Endothelial cell of umbilical vein (primary cell): Measurements from ENCODE around the gene HOXA13. TPM values are rescaled to one million over a fixed set of nuclear protein-coding genes. Genes with fewer than 3 reads are reported as not detected.

Experiments used
- BruUV-seq: library from RNA; stranded (reverse); fragments of 400-500 nt; replicated peaks from 2 replicates; lab custom pipeline; 2021; lab: Mats Ljungman, UMichigan
- CTCF ChIA-PET: fragments of 300-600, 350-600 bp; sonication (Branson Sonifier 250); formaldehyde crosslinking; loops from one replicate; lab custom pipeline; 2021; ENCODE audit warnings: antibody characterized with exemption, inconsistent platforms; lab: Charles Lee
- POLR2A ChIA-PET: fragments of 300-600, 350-600 bp; sonication (Branson Sonifier 250); formaldehyde crosslinking; loops from one replicate; lab custom pipeline; 2021; ENCODE audit warnings: antibody characterized with exemption, inconsistent platforms; lab: Charles Lee
- DNase-seq: peaks from one replicate; pipeline ENCODE4 v3.0.0-alpha.2; 2011; ENCODE audit warnings: low read depth, low spot score
- FAIRE-seq: peaks from 2 replicates; lab custom pipeline; 2011; peaks lifted over from hg19 to GRCh38; lab: Jason Lieb, UNC
- H2AFZ ChIP-seq: 2 replicates; pipeline ENCODE4 v1.6.0; 2012; ENCODE audit warnings: low read depth, low read length, control low read depth, inconsistent platforms
- H3K27ac ChIP-seq: 2 replicates; pipeline ENCODE4 v1.5.1; 2011; ENCODE audit warnings: low read depth, mild to moderate bottlenecking, control low read depth, low read length, moderate library complexity; ENCODE audit not compliant: insufficient read depth
- H3K27me3 ChIP-seq, 2 experiments: 2 replicates each; pipeline versions ENCODE4 v1.6.0 to v1.6.1; 2011; ENCODE audit warnings: low read length in 2 of 2, mixed read lengths in 1 of 2; ENCODE audit not compliant: control insufficient read depth in 2 of 2, insufficient read depth in 2 of 2
- H3K36me3 ChIP-seq, 2 experiments: 2 replicates in 1 of 2; 3 replicates in 1 of 2; pipeline ENCODE4 v1.5.1; 2011; ENCODE audit warnings: low read length in 2 of 2, mild to moderate bottlenecking in 1 of 2, moderate library complexity in 1 of 2; ENCODE audit not compliant: control insufficient read depth in 2 of 2, insufficient read depth in 2 of 2; ENCODE audit errors: extremely low read depth in 1 of 2
- H3K4me1 ChIP-seq: 3 replicates; pipeline ENCODE4 v1.5.1; 2011; ENCODE audit warnings: mild to moderate bottlenecking, low read length; ENCODE audit not compliant: control insufficient read depth, insufficient read depth; ENCODE audit errors: extremely low read depth
- H3K4me2 ChIP-seq: 2 replicates; pipeline ENCODE4 v1.6.1; 2011; ENCODE audit warnings: low read length, control low read depth, mixed read lengths; ENCODE audit not compliant: insufficient read depth
- H3K4me3 ChIP-seq, 3 experiments: fragments of 200-600 bp in 1 of 3; sonication (generic), shearing (Covaris generic) in 1 of 3; replicated peaks in 1 of 3; 2 replicates each; pipeline ENCODE4 v1.5.1; 2011 to 2016; ENCODE audit warnings: control low read depth in 3 of 3, low read length in 3 of 3, mild to moderate bottlenecking in 2 of 3, inconsistent platforms in 1 of 3, low read depth in 1 of 3, moderate library complexity in 1 of 3; ENCODE audit not compliant: insufficient read depth in 1 of 3
- H3K79me2 ChIP-seq: 2 replicates; pipeline ENCODE4 v1.6.0; 2012; ENCODE audit warnings: low read length, inconsistent platforms; ENCODE audit not compliant: control insufficient read depth, insufficient read depth
- H3K9ac ChIP-seq: replicated peaks from 2 replicates; pipeline ENCODE3; 2011; ENCODE audit warnings: low read length, control low read depth; ENCODE audit not compliant: insufficient read depth; ENCODE audit errors: extremely low read depth
- H3K9me1 ChIP-seq: replicated peaks from 3 replicates; pipeline ENCODE4 v1.6.0; 2011; ENCODE audit warnings: mild to moderate bottlenecking, low read length; ENCODE audit not compliant: control insufficient read depth, insufficient read depth; ENCODE audit errors: extremely low read depth
- H3K9me3 ChIP-seq: replicated peaks from 2 replicates; pipeline ENCODE4 v1.5.1; 2012; ENCODE audit warnings: low read length, inconsistent platforms; ENCODE audit not compliant: control insufficient read depth, insufficient read depth
- H4K20me1 ChIP-seq: replicated peaks from 2 replicates; pipeline ENCODE3; 2011; ENCODE audit warnings: mild to moderate bottlenecking, low read length; ENCODE audit not compliant: control insufficient read depth, insufficient read depth; ENCODE audit errors: extremely low read depth
- CTCF ChIP-seq, 2 donors: IDR thresholded peaks; 1 replicate in 1 of 2; 2 replicates in 1 of 2; pipeline ENCODE4 v1.5.1; 2011; ENCODE audit warnings: low read length in 2 of 2, mild to moderate bottlenecking in 2 of 2, moderate library complexity in 2 of 2, control low read depth in 1 of 2, inconsistent platforms in 1 of 2, low read depth in 1 of 2; ENCODE audit not compliant: insufficient read depth in 1 of 2; ENCODE audit errors: extremely low read depth in 1 of 2
- FOS ChIP-seq: IDR thresholded peaks from 2 replicates; pipeline ENCODE4 v1.6.1; 2011; ENCODE audit warnings: mild to moderate bottlenecking, low read length, moderate library complexity, borderline replicate concordance; ENCODE audit not compliant: insufficient read depth
- GATA2 ChIP-seq: IDR thresholded peaks from 2 replicates; pipeline ENCODE4 v1.7.0; 2011; ENCODE audit warnings: low read depth, mild to moderate bottlenecking, moderate library complexity, mixed read lengths, low read length; ENCODE audit not compliant: insufficient read length, insufficient read depth
- JUN ChIP-seq: IDR thresholded peaks from 2 replicates; pipeline ENCODE4 v1.6.1; 2011; ENCODE audit warnings: borderline replicate concordance, low read depth; ENCODE audit not compliant: insufficient read length, insufficient read depth
- MYC ChIP-seq: IDR thresholded peaks from one replicate; pipeline ENCODE4 v1.6.1; 2011; ENCODE audit warnings: mild to moderate bottlenecking, low read depth, low read length
- POLR2A ChIP-seq: IDR thresholded peaks from 2 replicates; pipeline ENCODE4 v1.6.1; 2012; ENCODE audit warnings: low read depth, mild to moderate bottlenecking, control low read depth, low read length
- POLR2AphosphoS5 ChIP-seq: IDR thresholded peaks from 2 replicates; pipeline ENCODE4 v1.6.1; 2012; ENCODE audit warnings: low read depth, mild to moderate bottlenecking, control low read depth, low read length, moderate library complexity; ENCODE audit not compliant: insufficient read depth
- dilution Hi-C: fragments of 300-500 bp; cut with MboI; formaldehyde crosslinking; loops from one replicate; pipeline ENCODE4 v1.15.0; 2019; ENCODE audit warnings: low sequenced_read_pairs; ENCODE audit not compliant: extremely low pct_ligation_motif_present
- intact Hi-C: fragments of 100-400 bp; cut with micrococcal nuclease; formaldehyde crosslinking; loops from one replicate; pipeline ENCODE4 v1.10.0; 2022
- polyA plus RNA-seq, 4 experiments: library from polyadenylated mRNA; depleted of rRNA in 3 of 4; stranded (reverse) in 3 of 4; unstranded in 1 of 4; fragments of >200 nt; gene quantifications; 2 replicates each; pipeline versions ENCODE4 v1.2.1 to v1.2.3, GENCODE V29; 2011 to 2012; ENCODE audit warnings: missing spikeins in 1 of 4
- total RNA-seq: library from RNA; stranded (reverse); gene quantifications from 2 replicates; pipeline ENCODE4 v1.2.3, GENCODE V29; 2021
- TF ChIP-seq, protein P1 (sequence below): IDR thresholded peaks from 2 replicates; pipeline ENCODE4 v1.6.1; 2011; ENCODE audit not compliant: insufficient read depth, insufficient read length

Gene HOXA13
- total and polyA plus RNA-seq, 2 donors (not counting 3 experiments of a cell fraction or from before 2014, with no cell fraction given), result 0.22 TPM; not detected in 1

- Histone ChIP-seq H3K79me2 (peaks cover 97% of the 10 kb centered on the region), H3K27ac (peak overlapping the region; percentile 64), H2AFZ (no peak overlapping the region), H3K4me3 (peak overlapping the region in 2 of 3 experiments; percentile 23 to 50), H3K36me3 (peaks cover 0 to 19% of the 10 kb centered on the region in 2 experiments), H3K27me3 (no peaks in the 10 kb centered on the region), H3K4me2 (peak overlapping the region; percentile 76), H3K9ac (peak overlapping the region; percentile 47), H4K20me1 (no peaks in the 10 kb centered on the region), H3K9me3 (no peaks in the 10 kb centered on the region), H3K9me1 (no peaks in the 10 kb centered on the region), H3K4me1 (peaks cover 73% of the 10 kb centered on the region)
- DNase-seq (no peak), FAIRE-seq (peak; percentile 42)
- BruUV-seq, result no TSS peak
- CTCF ChIA-PET, result interaction anchor here (0.7 to 7.0 kb wide), 17 partner anchors 10 to 776 kb away, joined by 3 to 72 read pairs (median 5); partner anchors contain the start of gene HOXA7
- dilution Hi-C loops, result no loop called here
- POLR2A ChIA-PET, result interaction anchor here (0.6 to 1.6 kb wide), 2 partner anchors 15 to 237 kb away, joined by 4 read pairs; no protein-coding TSS in a partner anchor
- no peak for TF ChIP-seq FOS
- no peak for TF ChIP-seq JUN
- no peak for TF ChIP-seq POLR2A
- TF ChIP-seq, protein P1, sequence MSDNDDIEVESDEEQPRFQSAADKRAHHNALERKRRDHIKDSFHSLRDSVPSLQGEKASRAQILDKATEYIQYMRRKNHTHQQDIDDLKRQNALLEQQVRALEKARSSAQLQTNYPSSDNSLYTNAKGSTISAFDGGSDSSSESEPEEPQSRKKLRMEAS, result no peak
- no peak for TF ChIP-seq MYC
- TF ChIP-seq POLR2AphosphoS5, result no peak
- TF ChIP-seq GATA2, result no peak
- TF ChIP-seq CTCF (IDR thresholded peaks at IDR 0.05; ENCODE audit: extremely low read depth in 1 of 2, insufficient read depth in 1 of 2, low read depth in 1 of 2, low read length in 2 of 2), result no peak
- intact Hi-C loops, result no loop called here
Observed at GRCh38 chr7:27145165-27145913, 54.6 kb downstream of the HOXA13 start.
